CD4-positive, alpha-beta T cell treated with Interleukin-4 for 4 hours (primary cell): ENCODE data around the gene ATP8A1.
"Not testable (repeated sequence)": the region's sequence is repeated elsewhere in the genome, so short reads cannot be mapped to it uniquely, and the experiment has no call there.

ENCODE experiments used
- DNase-seq: peaks from one replicate; pipeline ENCODE4 v3.0.0-alpha.2; 2020

The ATP8A1 gene

DNA sequence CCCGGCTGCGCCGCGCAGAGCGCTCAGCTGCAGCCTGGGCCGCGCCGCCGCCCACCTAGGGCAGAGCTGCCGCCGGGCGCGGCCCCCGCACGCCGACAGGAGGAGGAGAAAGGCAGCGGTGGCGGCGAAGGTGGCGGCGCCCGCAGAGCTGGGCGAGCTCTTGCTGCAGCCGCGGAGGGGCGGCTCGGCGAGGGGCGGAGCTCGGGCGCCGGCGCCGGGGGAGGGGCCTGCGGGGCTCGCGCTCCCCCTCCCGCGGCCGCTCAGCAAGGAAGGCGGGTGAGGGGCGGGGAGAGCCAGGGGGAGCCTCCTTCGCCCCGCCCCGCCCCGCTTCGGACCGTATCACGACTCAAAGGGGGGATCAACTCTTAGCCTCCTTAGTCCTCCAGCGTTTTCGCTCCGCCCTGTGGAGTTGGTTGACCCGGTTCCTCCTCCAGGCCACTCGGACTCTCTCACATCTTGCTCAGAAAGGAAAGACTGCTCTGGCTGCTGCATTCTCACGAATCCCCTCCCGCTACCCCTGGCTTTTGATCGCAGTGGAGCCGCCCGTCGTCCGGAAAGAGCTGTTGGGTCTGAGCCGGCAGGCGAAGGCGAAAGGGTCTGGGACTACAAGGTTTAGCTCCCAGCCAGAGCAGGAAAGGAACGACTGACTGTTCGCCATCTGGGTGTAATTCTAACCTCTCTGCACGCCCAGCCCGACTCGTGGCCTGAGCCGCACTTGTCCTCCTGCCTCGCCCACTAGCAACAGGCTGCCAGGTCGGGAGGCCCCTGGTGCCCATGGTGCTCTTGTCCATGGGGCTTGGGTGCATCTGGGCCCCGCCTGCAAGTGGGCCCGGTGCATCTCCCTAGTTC lies at the start of gene ATP8A1:
TSS of gene ATP8A1 (minus strand) at position 162 of the 849 bp plus-strand sequence. CDS start 232 bp downstream, outside the sequence.
- peak; percentile 88 for DNase-seq

DNA sequence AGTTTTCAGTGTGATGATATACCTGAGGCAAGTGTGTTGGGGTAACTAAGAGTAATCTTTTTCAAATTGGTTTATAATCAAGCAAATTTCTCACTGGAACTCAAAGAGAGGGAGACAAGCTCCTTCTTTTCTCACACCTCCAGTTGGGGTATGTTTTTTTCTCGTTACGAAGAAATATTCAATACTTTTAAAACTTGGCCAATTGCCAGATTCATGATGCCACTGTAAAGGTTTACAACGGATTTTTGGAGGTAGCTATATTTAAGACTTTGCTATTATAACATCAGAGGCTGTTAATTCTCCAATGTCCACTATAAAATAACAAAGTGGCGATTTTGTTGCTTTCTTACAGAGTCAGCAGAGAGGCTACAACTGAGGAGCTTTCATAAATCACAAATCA lies 49.2 kb upstream of the ATP8A1 start:
- DNase-seq, result no peak

DNA sequence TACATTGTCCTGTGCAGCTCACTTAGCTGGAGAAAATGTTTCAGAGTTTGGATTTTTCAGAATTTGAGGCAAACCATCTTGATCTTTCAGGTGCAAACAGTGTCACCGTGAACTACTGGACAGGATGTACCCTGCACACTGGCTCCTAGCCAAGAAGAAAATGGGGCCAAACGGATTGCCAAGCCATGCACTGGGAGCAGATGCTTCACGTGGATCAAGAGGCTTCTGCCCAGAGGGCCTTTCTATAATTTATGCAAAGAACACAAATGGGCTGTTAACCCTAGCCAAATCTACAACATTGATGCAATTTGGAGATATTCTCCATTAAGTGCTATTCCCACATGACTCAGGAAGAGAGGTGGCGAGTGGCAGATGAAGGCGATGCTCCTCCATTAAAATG lies 46.9 kb upstream of the ATP8A1 start:
- DNase-seq, result no peak

DNA sequence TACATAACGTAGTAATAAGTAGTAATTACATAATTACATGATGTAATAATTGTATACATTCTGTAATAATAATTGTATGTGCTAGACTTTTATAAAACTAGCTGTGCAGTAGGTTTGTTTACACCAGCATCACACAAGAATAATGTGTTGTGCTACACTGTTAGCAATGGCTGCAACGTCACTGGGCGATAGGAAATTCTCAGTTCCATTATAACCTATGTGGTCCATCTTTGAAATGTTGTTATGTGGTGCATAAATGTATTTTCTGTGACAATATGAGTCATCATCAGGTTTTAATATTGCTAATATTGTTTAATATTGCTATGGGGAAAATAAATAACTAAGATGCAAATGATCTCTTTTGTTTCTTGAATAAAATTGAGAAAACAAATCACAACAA lies 46.0 kb upstream of the ATP8A1 start:
- DNase-seq, result no peak

DNA sequence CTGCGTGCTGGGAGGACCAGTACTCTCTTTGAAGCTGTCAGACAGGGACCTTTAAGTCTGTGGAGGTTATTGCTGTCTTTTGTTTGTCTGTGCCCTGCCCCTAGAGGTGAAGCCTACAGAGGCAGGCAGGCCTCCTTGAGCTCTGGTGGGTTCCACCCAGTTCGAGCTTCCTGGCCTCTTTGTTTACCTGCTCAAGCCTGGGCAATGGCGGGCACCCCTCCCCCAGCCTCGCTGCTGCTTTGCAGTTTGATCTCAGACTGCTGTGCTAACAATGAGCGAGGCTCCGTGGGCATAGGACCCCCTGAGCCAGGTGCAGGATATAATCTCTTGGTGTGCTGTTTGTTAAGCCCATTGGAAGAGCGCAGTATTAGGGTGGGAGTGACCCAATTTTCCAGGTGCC lies 44.9 kb upstream of the ATP8A1 start:
- not testable (repeated sequence) for DNase-seq

DNA sequence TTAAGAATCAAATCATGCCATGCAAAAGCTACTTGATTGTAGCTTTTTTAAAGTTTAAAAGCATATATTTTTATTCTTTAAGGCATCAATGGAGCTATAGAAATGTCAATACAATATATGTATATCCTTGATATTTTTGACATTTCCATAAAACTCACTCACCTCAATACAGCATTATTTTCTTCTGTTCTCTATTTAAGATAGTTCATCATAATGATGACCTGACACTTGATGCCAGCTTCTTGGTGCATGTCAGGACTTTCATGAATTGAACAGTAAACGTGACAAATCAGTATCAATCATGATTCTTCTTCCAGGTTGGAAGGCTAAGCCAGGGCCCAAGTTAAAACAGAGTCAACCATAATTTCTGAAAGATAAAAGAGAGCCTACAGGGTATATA lies 33.6 kb upstream of the ATP8A1 start:
- no peak for DNase-seq

DNA sequence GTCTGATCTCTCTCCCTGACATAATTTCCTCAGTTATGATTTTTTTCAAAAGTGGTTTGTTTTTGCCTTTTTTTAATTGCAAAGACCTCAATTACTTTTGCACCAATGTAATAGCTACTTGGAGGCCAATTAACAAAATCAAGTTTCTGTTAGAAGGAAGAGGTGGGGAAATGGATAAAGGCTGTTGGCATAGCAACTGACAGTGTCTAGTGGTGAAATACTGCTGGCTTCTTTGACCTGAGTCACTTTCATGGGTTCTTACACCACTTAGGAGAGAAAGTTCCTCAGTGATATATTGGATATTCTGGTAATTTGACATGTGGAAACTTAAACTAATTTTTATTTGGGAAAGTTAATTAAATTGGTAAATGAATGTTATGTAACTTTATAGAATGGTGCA lies 26.5 kb upstream of the ATP8A1 start:
- no peak for DNase-seq

DNA sequence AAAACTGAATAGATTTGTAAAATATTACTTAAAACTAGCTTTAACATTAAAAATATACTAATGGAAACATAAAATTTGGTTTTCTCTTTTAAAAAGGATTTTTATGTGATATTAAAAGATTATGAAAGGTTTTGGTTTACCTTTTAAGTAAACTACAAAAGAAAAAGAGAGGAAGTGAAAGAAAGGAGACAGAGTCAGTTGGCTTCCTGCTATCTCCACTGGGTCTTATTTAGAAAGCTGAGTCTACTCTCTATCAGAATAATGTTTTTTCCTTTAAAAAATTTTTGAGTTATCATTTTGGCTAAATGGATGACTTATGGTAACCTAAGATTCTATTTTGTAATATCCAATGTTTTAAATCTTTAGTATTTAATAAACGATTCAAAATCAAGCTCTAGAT lies 21.6 kb upstream of the ATP8A1 start:
- DNase-seq, result no peak

DNA sequence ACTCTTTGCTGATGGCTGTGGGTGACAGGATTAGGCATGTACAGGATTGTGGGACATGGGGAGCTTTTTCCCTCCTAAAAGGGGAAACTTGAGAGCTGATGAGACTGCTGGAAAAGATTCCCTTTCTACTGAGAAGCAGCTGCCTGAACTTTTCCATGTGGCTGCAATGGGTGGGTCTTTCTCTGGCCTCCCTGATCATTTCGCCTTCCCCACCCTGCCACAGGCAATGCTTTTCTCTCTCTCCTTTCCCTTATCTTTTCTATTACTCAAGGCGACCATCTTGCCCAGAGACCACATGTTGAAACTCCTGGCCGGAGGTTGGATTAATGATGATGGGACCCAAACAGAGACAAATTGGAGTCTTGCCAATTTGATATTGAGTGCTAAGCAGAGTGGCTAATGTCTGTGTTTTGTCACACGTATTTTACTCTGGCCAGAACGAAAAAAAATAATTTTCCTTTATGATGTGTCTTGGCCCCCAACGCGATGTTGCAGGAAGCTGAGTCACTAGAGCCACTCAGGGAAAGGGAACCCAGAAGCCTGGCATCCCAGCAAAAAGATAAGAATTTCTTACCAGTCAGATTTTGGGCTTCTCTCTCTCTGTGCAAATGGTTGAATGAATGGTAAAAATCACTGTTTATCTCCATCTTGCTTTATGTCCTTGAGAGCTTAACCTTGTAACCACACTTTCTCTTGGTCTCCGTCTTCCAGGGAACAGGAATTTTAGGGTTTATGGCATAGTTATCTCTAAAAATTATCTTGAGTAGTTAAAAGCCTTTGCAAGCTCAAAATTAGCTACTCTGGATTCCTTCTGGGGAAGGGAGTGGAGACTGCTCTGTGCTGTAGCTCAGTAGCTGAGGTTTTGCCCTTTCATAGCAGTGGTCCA lies 19.4 kb upstream of the ATP8A1 start:
- no peak for DNase-seq

DNA sequence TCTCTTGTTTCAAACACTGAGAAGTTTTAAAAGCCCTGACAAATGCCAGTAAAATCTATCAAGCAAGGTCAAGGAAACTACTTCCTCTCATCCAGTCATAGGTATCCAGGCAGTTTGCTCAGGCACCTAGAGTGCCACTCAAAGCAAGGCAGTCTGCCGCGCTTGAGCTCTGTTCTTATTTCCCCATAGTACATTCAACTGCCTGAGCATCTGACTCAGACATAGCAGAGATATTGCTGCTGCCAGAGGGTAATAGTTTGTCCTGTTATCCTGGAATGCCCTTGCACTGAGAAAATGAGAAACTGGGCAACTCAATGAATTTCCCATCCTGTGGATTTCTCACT lies 16.1 kb upstream of the ATP8A1 start:
- no peak for DNase-seq

DNA sequence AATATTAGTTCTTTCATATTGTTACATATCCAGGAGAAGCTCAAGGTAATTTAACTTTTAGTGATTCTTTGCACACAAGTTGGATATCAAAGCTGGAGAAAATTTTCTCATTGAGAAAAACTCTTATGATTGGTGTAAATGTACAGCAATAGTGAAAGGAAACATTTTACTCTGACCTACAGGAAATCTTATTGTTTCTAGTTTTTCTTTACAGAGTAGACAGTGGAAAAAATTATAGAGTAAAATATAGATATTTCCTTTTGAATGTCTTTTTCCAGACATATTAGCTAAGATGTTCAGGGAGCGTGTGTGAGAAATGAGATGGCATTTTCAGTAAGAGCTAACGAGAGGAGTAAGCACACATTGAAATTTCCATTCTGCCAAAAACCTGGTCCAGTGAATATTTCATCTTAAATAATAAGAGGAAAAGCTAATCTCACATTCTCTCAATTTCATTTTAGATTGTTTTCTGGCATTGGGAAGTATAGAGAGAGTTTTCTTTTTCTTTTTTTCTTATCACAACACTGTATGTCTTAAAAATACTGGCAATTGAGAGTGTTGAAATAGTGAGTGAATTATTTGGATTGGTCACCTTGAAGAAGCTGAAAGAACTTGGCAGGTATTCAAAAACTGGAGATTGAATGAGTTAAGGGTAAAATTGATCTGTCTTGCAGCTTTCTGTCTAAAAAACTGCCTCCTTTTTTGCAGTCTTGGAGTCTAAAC lies 15.6 kb upstream of the ATP8A1 start:
- DNase-seq, result no peak

DNA sequence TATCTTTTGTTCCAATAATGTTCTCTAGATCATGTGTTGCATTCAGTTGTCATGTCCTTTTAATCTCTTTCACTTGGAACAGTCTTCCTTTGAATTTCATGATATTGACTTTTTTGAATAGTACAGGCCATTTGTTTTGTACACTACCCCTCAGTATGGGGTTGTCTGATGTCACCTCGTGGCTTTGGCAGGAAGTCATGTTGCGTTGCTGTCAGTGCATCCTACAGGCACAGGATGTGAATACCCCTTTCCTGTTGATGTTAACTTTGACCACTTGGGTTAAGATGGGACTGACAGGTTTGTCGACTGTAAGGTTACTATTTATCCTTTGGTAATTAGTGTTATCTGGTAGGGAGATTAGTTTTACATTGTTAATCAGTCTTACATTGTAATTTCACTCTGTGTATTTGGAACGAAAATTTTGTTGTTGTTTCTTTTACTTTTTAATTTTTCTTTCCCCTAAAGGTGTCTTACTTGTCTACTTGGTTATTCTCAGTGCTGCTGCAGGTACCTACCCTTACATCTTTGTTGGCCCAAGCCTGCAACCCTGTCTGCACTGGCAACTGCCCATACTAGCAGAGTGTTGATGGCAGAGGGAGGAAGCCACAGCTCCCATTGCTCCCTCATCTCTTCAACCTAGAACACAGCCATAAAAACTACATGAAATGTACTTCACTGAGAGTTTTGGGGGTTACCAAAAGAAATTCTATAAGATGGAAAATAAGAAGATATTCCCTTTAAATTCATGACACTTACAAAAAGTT lies 14.7 kb upstream of the ATP8A1 start:
- peak; percentile 70 for DNase-seq

DNA sequence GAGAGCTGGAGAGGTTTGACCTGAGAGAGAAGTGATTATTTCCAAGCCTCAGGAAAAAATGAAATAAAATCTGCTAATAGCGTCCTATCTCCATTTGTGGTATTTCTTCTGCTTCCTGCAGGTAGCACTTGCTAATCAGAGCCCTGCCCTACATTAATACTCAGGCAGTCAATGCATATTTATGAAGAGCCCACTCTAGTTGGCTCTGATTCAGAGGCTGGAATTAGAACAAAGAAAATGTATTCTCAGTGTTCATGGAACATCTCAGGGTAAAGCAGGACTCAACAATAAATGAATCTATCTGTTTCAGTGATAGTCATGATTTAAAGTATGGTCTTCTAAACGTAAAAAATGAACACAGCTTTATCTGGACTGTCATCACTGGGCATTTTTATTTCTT lies 1.4 kb upstream of the ATP8A1 start:
- DNase-seq, result no peak

DNA sequence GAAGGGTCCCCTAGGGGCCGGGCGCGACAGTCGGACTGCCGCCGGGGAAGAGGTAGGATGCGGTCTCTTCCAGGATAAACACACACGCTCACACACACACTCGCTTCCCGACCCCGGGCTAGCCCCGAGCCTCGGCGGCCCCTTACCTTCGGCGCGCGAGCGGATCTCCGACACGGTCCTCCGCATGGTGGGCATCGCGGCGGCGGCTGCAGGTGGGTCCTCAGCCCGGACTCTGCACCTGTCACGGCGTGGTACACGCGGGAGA lies 294 bp downstream of the ATP8A1 start:
- DNase-seq, result no peak

DNA sequence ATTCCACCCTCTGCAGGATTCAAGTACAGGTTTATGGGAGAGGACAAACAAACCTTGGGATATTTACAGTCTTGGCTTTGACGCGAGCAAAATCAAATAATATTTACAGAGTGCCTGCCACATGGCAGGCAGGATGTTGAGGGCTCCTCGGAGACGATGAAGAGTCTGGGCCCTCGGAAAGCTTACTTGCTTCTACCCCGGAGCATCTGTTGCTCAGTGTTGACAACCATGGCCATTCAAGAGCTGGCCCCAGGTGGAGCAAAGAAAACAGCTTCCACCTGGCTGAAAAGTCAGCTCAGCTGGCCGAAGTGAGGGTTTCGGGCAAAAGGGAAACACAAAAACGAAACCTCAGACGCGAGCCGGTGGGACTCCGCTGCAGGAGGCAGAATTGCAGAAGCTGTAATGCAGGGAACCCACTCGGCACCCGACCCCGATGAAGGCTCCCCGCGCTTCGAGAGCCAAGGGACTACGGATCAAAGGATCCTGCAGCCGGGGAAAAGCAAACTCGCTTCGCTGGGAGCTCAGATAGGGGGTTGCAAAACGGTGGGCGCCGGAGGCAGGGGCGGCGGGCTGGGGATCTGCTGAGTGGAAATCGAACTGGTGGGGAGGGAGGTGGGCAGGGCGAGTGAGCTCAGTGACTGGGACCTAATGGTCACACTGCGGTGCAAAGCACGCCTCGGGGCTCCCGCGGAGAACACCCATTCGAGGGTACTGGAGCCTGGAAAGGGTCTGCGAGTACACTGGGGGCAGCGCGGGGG lies 805 bp downstream of the ATP8A1 start:
- peak; percentile 34 for DNase-seq

DNA sequence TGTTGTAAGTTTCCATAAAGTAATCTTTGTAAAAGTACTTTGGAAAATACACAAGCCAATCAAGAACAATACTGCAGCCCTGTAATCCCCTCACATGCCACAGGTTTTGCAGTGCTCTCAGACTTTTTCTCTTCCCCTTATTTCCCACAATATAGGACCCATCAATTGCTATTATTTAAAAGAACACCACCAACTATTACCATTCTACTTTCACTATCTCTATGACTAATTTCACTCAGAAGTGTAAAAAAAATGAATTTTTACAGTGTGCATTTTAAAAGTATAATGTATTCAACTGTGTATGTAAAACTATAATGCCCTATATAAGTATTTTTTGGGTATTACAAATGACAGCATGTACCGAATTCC lies 1.7 kb downstream of the ATP8A1 start:
- no peak for DNase-seq

DNA sequence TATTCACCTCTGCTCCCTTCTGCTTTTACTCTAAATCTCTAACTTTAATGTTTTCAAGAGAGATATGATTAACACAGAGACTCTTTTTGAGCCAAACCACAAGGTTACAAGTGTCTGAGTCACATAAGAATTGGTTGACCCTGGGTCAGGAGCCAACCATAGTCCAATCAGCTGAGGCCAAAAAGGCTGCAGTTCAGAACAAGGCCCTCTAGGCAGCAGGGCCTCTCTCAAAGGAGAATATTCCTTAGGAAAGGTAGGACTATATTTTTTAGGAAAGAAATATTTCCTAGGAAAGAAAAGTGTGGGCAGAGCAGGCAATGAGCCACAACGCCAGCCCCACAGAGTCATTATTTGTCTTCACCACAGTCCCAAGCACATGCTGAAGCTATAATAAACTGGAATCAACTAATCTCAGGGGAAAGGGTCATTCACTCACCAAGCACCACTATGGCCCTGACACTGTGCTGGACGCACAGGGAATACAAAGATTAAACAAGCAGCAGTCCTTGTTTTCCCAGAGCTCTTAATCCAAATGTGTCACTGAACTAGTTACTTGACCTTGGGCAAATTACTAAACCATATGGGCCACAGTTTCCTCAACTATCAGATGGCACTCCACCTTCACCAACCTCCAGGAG lies 2.2 kb downstream of the ATP8A1 start:
- peak; percentile 52 for DNase-seq

DNA sequence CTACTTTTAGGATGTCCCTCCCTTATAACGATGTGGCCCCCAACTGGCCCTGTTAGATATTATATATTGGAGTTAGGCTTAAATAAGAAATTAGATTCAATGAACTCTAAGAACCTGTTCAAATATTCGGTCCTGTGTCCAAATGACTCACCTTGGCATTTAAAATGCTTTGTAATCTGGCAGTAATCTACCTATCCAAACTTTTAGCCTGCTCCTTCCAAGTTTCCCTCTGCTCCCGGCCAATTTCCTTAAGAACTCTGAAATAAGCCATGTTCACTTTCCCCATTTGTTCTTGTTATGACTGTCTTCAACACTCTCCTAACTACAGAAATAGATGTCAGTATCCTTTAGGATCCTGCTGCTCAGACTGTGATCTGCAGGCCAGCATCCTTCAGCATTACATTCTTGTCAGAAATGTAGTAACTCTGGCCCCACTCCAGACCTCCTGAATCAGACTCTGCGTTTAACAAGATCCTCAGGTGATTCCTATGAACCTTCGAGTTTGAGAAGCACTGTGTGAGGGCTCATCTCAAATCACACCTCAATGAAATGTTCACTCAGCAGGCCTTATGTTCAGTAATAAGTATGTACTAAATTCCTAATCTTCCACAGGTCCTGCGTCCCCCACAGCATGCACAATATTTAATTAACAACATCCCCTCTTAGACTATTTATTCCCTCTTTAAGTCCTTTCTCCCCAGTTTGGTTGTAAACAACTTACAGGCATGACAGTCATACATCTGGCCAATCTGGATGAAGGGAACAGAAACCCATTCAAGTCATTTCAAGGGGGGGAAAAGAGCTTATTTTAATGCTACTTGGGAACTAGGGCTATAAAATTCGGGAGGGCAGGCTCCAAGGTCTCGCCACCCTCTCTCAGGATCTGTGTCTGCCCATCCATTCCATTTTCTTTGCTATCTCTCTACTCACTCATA lies 3.0 kb downstream of the ATP8A1 start:
- DNase-seq, result no peak

DNA sequence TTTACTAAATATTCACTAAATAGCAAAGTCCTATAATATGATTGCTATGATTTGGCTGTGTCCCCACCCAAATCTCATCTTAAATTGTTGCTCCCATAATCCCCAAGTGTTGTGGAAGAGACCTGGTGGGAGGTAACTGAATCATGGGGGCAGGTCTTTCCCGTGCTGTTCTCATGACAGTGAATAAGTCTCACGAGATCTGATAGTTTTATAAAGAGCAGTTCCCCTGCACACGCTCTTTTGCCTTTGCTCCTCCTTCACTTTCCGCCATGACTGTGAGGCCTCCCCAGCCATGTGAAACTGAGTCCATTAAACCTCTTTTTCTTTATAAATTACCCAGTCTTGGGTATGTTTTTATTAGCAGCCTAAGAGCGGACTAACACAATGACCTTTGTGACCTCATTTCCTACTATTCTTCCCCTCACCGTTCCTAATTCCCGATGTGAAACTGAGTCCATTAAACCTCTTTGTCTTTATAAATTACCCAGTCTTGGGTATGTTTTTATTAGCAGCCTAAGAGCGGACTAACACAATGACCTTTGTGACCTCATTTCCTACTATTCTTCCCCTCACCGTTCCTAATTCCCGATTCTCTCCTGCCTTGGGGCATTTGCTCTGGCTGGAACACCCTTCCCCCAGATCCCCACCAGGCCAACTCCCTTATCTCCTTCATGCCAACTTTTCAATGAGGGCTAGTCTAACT lies 4.2 kb downstream of the ATP8A1 start:
- DNase-seq, result not testable (repeated sequence)

DNA sequence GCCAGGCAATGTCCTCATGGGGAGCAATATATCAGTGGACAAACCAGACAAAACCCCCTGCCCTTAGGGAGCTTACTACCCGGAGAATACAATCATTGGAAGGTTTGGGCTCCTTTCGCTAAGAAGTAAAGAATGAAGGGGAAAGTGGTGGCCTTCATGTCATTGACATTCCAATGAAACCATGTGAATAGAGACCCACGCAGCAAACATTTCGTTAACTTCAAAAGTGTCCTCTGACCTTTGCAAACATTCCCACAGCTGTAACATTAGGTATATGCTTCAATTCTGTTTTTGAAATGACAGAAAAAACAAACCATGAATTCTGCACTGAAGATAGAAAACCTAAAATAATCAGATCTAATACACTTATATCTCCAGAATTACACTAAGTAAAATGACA lies 7.0 kb downstream of the ATP8A1 start:
- no peak for DNase-seq
